GM18873 (cell line): ENCODE data around the gene IGSF6.
"Not testable (repeated sequence)": the region's sequence is repeated elsewhere in the genome, so short reads cannot be mapped to it uniquely, and the experiment has no call there.

Source experiments
- ATAC-seq: cut with Tn5 transposase; IDR thresholded peaks from one replicate; pipeline ENCODE4 v1.9.1; 2021; ENCODE audit warnings: mild to moderate bottlenecking, moderate library complexity, moderate number of reproducible peaks; ENCODE audit not compliant: unreplicated experiment, low FRiP score

Gene IGSF6

GRCh38 chr16:21652453-21652852, at the start of gene IGSF6:
Gene IGSF6, minus strand, starts transcription at chr16:21652608. Its CDS starts 10 bp downstream, at chr16:21652598.
- no peak for ATAC-seq

- ATAC-seq, result no peak
These were observed 48.9 kb upstream of the IGSF6 start for GRCh38 chr16:21701271-21701670.

- no peak for ATAC-seq
These were observed 46.0 kb upstream of the IGSF6 start for GRCh38 chr16:21698169-21699032.

DNA sequence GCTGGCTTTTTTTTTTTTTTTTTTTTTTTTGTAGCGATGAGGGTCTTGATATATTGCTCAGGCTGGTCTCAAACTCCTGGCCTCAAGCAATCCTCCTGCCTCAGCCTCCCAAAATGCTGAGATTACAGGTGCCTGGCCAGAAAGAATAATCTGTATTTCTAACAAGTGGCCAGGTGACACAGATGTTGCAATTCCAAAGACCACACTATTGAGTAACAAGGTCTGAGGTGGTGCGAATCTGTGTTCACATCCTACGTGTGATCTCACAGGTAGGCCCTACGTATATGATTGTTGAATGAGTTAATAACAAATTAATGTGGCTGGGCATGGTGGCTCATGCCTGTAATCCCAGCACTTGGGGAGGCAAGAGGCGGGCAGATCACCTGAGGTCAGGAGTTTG, 44.6 kb upstream of the IGSF6 start:
- no peak for ATAC-seq

DNA sequence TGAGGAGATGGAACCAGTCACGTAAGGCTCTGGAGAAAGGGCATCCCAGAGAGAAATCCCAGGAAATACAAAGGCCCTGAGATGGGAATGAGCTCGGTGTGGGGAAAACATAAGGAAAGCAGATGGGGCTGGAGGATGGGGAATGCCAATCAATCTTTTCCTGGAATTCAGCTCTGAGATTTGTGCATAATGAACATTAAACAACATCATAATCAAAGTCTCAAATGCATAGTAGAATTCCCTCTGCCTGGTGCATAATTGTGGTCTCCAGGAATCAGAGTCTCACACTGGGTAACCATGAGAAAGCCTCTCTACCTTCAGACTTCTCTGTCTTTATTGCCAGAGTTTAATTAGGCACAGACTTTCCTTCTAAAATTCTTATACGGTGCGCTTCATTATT, 42.2 kb upstream of the IGSF6 start:
- no peak for ATAC-seq

- ATAC-seq, result not testable (repeated sequence)
These were observed 38.6 kb upstream of the IGSF6 start for GRCh38 chr16:21690967-21691366.

GRCh38 chr16:21689107-21689506, 36.7 kb upstream of the IGSF6 start:
- no peak for ATAC-seq

- no peak for ATAC-seq
These were observed 32.6 kb upstream of the IGSF6 start for GRCh38 chr16:21685034-21685455.

- ATAC-seq, result no peak
These were observed 31.8 kb upstream of the IGSF6 start for GRCh38 chr16:21684199-21684598.

DNA sequence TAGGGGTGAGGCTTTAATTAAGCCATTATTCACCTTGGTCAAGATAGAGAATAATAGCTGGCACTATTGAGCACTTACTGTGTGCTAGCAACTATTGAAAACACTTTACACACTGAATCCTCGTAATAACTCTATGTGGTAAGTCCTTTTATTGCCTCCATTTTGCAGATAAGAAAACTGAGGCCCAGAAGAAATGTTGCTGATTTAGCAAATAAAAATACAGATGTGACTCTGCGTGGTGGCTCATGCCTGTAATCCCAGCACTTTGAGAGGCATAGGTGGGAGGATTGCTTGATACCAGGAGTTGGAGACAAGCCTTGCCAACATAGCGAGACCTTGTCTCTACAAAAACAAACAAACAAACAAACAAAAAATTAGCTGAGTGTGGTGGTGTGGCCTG, 30.8 kb upstream of the IGSF6 start:
- no peak for ATAC-seq

DNA sequence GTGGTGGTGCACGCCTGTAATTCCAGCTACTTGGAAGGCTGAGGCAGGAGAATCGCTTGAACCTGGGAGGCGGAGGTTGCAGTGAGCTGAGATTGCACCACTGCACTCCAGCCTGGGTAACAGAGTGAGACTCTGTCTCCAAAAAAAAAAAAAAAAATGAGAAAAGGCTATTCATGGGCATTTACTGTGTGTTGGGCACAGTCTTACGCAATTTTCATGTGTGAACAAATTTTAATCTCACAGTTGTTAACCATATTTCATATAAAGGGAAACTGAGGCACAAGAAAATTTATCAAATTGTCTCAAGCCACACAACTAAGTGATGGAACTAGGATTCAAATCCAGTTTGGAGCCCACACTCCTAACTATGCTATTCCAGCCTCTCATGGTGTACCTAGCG, 28.3 kb upstream of the IGSF6 start:
- ATAC-seq, result not testable (repeated sequence)

DNA sequence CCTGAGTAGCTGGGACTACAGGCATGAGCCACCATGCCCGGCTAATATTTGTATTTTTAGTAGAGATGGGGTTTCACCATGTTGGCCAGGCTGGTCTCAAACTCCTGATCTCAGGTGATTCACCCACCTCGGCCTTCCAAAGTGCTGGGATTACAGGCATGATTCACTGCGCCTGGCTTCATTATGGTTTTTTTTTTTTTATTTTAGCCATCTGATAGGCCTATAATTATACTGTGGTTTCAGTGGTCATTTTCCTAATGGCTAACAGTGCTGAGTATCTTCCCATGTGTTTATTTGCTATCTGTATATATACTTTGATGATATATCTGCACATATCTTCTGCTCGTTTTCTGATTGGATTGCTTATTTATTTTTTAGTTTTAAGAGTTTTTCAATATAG, 22.0 kb upstream of the IGSF6 start:
- ATAC-seq, result not testable (repeated sequence)

GRCh38 chr16:21673469-21673868, 21.1 kb upstream of the IGSF6 start:
- no peak for ATAC-seq

DNA sequence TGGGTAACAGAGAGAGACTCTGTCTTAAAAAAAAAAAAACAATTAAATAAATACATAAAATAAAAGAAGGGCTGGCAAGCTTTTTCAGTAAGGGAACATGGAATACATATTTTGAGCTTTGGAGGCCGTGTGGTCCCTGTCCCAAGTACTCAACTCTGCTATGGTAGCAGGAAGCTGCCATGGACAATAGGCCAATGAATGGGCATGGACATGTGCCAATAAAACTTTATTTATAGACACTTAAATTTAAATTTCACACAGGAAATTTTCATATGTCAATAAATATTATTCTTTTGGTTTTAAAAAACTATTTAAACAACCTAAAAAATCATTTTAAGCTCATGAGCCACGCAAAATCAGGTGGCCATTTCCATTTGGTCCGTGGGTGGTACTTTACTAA, 15.2 kb upstream of the IGSF6 start:
- ATAC-seq, result no peak

- ATAC-seq, result no peak
These were observed 14.4 kb upstream of the IGSF6 start for GRCh38 chr16:21666772-21667171.

DNA sequence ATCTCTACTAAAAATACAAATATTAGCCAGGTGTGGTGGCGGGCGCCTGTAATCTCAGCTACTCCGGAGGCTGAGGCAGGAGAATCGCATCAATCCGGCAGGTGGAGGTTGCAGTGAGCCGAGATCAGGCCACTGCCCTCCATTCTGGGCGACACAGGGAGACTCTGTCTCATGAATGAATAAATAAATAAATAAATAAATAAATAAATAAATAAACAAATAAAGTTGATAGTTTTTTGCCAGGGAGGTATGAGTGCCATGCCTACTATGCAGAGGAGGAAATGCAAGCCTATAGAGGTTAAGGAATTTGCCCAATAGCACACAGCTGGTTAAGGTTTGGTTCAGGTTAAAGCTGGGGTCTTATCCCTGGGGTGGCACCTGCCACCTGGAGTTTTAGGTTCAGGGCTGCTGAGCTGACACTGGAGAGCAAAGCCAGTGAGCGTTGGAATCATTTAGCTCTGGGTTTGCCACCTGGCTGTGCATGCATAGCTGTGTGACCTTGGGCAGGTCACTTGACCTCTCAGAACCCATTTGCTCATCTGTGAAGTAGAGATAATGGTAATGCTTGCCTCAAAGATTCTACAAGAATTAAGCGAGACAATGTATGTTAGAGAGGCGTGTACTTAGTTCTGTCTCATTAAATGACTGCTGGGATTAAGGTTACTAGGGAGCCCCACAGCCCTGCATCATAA, 12.5 kb upstream of the IGSF6 start:
- ATAC-seq, result no peak

- no peak for ATAC-seq
These were observed 11.7 kb upstream of the IGSF6 start, which contains the start of gene OTOA for GRCh38 chr16:21663889-21664647. Gene OTOA, plus strand, starts transcription at chr16:21663968. Its CDS starts 14,547 bp downstream, at chr16:21678515.

DNA sequence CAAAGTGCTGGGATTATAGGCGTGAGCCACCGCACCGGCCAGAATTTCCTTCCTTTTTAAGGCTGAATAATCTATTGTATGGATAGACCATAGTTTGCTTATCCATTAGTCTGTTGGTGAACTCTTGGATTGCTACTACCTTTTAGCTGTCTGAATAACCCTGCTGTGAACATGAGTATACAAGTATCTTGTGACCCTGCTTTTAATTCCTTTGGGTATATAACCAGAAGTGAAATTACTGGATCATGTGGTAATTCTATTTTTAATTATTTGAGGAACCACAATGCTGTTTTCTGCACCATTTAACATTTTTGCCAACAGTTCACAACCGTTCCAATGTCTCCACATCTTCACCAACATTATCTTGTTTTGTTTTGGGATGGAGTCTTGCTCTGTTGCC, 6.7 kb upstream of the IGSF6 start:
- ATAC-seq, result no peak

GRCh38 chr16:21656795-21657768, 4.7 kb upstream of the IGSF6 start:
- ATAC-seq, result no peak

GRCh38 chr16:21654881-21655280, 2.5 kb upstream of the IGSF6 start:
- ATAC-seq, result no peak
